GM19023 (cell line): Measurements from ENCODE around the gene GABRP.
"Not testable (repeated sequence)": the region's sequence is repeated elsewhere in the genome, so short reads cannot be mapped to it uniquely, and the experiment has no call there.

Experiments
- ATAC-seq: cut with Tn5 transposase; IDR thresholded peaks from one replicate; pipeline ENCODE4 v1.9.1; 2021; ENCODE audit warnings: mild to moderate bottlenecking, moderate library complexity; ENCODE audit not compliant: unreplicated experiment

GABRP gene

GRCh38 chr5:170791325-170791954, 7.9 kb downstream of the GABRP start:
- ATAC-seq, result peak; percentile 68

DNA sequence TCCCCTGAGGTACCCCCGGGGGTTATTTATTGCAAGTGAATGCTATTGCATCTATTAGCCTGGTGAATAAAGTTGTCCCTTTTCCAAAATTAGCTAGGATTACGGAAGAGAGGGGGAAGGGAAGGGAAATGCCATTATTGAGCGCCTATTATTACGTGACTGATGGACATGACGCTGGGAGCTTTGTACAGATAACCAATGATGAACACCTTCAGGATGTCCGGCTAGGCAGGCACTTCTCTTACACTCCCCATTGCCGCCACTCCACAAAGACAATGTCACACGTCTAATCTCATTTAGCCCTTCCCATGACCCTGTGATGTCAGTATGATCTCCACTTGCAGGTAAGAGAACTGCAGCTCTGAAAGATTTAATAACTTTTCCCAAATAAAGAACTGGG, 9.4 kb downstream of the GABRP start:
- no peak for ATAC-seq

GRCh38 chr5:170795154-170795553, 11.6 kb downstream of the GABRP start:
- no peak for ATAC-seq

- ATAC-seq, result no peak
These were observed 22.1 kb downstream of the GABRP start for GRCh38 chr5:170805666-170806065.

GRCh38 chr5:170809551-170809950, 26.0 kb downstream of the GABRP start:
- ATAC-seq, result no peak

DNA sequence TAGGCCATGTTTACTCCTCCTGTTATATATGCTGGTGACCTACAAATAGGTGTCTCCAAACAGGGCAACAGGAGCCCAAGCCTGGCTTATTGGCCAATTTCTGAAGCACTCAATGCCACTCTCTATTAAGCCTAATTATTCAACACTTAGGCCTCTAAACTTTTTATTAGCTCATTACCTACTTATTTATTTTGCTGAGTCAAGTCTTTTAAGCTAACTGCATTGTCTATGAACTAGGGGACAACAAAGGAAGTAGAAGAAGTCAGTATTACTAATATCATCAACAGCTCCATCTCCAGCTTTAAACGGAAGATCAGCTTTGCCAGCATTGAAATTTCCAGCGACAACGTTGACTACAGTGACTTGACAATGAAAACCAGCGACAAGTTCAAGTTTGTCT, 28.2 kb downstream of the GABRP start:
- no peak for ATAC-seq

- ATAC-seq, result no peak
These were observed 29.7 kb downstream of the GABRP start for GRCh38 chr5:170813231-170813630.

DNA sequence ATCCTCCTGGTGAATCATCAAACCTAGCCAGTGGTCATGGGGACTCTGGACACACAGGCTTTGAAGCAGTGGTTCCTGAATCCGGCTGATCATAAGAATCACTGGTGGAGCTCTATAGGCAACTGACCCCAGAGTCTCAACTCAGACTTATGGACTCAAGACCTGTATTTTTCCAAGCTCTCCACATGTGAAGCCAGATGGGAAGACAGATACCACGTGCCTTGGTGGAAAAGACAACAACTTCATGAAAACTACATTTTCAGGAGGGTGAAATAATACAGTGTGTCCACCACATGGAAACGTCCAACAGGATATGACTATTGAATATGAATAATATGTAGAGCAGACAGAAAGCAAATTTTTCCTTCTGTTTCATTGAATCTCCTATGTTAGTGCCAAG, 33.7 kb downstream of the GABRP start:
- no peak for ATAC-seq

GRCh38 chr5:170818232-170818631, 34.7 kb downstream of the GABRP start:
- ATAC-seq, result no peak

DNA sequence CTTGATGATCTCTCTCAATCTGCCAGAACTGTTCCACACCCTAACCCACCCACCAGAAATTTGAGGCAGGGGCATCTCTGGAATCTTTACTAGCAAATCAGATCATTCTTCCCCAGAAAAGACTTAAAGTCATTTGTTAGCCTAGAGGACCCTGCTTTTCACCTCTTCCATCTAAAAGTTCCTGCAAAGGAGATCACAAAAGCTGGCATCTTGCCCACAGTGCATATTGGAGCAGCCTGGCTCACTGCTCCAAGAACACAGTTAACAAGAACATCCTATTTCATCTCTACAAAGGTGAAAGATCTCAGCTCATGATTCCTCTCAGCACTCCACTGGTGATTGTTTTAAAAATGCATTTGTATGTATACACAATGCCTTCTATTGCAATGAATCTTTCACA, 36.3 kb downstream of the GABRP start:
- no peak for ATAC-seq

GRCh38 chr5:170821257-170821800, 37.8 kb downstream of the GABRP start:
- ATAC-seq, result no peak

DNA sequence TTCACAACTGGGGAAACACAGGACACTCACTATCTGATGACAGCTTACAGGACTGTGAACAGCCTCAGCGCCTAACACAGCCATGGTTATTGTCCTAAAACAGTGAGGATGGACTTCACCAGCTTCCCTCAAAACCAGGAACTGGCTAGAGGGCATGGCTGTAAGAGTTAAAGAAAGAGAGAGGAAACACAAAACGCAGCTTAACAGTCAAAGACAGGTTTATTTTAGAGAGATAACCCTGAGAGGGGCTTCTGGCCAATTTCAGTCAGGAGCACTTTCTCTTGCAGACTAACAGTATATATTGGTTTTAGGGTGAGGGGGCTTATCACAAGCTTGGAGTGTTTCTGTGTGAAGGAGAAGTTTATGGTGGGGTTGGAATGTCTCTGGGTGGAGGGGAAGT, 42.6 kb downstream of the GABRP start:
- ATAC-seq, result no peak

DNA sequence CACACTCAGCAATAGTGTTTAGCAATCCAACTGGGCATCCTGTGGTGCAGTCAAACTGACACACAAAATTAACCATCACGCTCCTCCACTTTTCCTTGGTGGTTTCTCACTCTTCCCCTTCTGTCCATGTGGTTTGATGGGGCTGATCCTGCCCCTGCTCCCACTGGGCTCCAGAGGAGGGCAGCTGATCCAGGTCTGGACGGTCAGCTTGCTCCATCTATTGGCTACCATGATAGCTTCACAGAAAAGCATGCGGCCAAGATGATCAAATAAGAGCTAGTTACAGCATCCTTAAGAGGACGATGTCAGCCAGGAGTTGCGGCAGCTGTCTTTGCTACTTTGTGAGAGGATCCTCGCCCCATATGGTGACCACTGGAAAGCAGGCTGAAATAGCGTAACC, 48.7 kb downstream of the GABRP start:
- ATAC-seq, result no peak

DNA sequence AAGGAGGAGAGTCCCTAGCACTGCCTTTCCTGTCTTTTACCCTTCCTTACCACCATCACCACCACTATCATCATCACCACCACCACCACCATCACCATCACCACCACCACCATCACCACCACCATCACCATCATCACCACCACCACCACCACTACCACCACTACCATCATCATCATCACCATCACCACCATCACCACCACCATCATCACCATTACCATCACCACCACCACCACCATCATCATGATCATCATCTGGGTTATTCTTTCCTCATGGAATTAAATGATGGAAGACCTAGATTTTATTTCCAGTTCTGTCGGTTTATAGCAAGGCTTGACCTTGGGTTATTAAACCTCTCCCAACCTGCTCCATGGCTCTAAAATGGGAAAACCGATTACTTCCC, 50.5 kb downstream of the GABRP start:
- not testable (repeated sequence) for ATAC-seq

GRCh38 chr5:170836226-170836625, 52.7 kb downstream of the GABRP start:
- no peak for ATAC-seq

DNA sequence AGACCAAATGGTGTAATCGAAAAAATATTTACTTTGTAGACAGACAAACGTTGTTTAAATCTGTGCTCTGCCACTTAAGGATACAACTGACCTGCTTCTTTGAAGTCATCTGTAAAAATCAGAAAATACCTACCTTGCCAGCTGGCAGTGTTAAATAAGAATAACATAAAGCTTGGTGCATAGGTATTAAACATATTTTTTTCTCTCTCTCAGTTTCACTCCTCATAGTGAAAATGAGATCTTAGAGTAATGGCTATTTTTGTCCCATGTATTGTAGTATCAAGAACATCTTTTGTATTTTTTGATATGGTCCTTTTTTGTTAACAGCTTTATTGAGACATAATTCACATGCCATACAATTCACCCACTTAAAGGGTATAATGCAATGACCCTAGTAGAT, 60.3 kb downstream of the GABRP start:
- ATAC-seq, result no peak

GRCh38 chr5:170844651-170845050, 61.1 kb downstream of the GABRP start:
- ATAC-seq, result no peak

- no peak for ATAC-seq
These were observed 62.9 kb downstream of the GABRP start for GRCh38 chr5:170846416-170846815.

DNA sequence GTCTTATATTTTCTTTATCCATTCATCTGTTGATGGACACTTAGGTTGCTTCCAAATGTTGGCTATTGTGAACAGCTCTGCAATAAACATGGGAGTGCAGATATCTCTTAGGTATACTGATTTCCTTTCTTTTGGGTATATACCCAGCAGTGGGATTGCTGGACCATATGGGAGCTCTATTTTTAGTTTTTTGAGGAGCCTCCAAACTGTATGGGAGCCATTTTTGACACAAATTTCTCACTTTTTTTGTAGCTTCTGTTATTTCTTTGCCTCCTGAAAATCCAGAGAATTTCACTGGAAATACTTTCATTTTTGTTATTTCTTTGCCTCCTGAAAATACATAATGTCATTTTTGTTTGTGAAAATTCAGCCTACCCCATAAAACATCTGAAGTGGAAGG, 63.3 kb downstream of the GABRP start:
- no peak for ATAC-seq

DNA sequence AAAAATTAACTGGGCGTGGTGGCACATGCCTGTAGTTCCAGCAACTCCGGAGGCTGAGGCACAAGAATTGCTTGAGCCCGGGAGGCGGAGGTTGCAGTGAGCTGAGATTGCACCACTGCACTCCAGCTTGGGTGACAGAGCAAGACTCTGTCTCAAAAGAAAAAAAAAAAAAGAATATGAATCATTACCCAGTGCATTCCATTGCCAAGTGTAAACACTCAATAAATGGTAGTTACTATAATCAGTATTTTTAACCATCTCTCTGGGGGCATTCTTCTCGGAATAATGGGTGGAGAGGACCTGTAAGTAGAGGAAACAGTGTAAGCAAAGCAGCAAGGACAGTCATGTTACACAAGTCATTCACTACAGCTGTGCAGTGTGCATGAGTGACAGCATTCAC, 64.5 kb downstream of the GABRP start:
- ATAC-seq, result no peak

DNA sequence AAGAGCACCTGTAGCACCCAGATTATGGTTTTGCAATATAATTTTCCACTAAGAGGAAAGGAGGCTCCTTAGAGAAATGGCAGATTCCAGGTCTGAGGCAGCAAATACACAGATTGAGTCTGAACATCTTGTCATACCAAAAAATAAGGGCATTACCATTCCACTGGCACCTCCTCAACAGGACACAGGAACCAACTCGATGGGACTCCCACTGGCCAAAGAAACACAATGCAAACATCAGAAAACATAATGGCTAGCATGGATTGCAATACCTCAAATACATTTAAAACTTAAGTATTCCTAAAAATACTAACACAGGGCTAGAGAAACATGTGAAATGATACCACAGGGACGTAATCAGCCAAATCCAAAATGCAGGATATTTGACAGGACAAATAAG, 65.8 kb downstream of the GABRP start:
- ATAC-seq, result no peak

GRCh38 chr5:170854566-170854965, 71.0 kb downstream of the GABRP start:
- ATAC-seq, result no peak

- ATAC-seq, result no peak
These were observed 73.5 kb downstream of the GABRP start for GRCh38 chr5:170857066-170857465.
